Ishikawa (cell line): Measurements from ENCODE around the gene SYNDIG1.

ENCODE experiments used
- CEBPB ChIP-seq: IDR thresholded peaks from 2 replicates; pipeline ENCODE4 v1.6.1; 2012
- CREB1 ChIP-seq: IDR thresholded peaks from 2 replicates; pipeline ENCODE4 v1.6.1; 2012; ENCODE audit warnings: low read depth
- EGR1 ChIP-seq: IDR thresholded peaks from 2 replicates; pipeline ENCODE4 v1.6.1; 2012
- EP300 ChIP-seq: IDR thresholded peaks from 2 replicates; pipeline ENCODE4 v1.6.1; 2012; ENCODE audit warnings: borderline replicate concordance
- FOXM1 ChIP-seq: IDR thresholded peaks from 2 replicates; pipeline ENCODE4 v1.6.1; 2012; ENCODE audit warnings: low read depth, borderline replicate concordance
- NFIC ChIP-seq: IDR thresholded peaks from 2 replicates; pipeline ENCODE4 v1.6.1; 2012
- RAD21 ChIP-seq: IDR thresholded peaks from 2 replicates; pipeline ENCODE4 v1.6.1; 2012; ENCODE audit warnings: low read depth
- TAF1 ChIP-seq: IDR thresholded peaks from 2 replicates; pipeline ENCODE4 v1.6.1; 2012; ENCODE audit warnings: low read depth, mild to moderate bottlenecking
- TCF12 ChIP-seq: IDR thresholded peaks from 2 replicates; pipeline ENCODE4 v1.6.1; 2012; ENCODE audit warnings: low read depth
- TEAD4 ChIP-seq: IDR thresholded peaks from 2 replicates; pipeline ENCODE4 v1.6.1; 2012
- YY1 ChIP-seq: IDR thresholded peaks from 2 replicates; pipeline ENCODE4 v1.6.1; 2012; ENCODE audit warnings: low read depth
- ZBTB7A ChIP-seq: IDR thresholded peaks from 2 replicates; pipeline ENCODE4 v1.6.1; 2012; ENCODE audit warnings: low read depth
- TF ChIP-seq, protein P1 (sequence below): IDR thresholded peaks from 2 replicates; pipeline ENCODE4 v1.6.1; 2012
- TF ChIP-seq, protein P2 (sequence below): IDR thresholded peaks from 2 replicates; pipeline ENCODE4 v1.6.1; 2012
- TF ChIP-seq, protein P3 (sequence below): IDR thresholded peaks from 2 replicates; pipeline ENCODE4 v1.6.1; 2012; ENCODE audit warnings: low read depth, mild to moderate bottlenecking

SYNDIG1 gene

DNA sequence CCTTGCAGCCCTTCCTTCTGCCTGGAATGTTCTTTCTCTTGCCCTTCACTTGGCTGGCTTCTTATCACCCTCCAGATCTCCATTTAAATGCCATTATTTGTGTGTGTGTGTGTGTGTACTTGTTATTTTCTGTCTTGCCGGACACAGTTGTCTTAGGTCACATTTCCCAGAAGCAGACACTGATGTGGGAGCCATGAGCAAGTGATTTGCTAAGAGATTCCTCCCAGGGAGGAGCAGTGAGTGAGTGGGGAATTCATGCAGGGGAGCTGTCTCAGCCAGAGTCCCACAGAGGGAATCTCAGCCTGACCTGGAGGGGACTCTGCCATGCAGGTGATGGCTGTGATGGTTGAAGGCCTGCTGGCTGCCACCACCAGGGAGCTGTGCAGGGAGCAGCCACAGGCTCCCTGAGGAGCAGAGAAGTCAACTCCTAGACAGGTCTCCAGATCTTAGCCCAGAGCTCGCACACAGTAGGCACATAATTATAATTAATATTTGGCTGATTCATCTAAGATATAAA is 96.5 kb downstream of the SYNDIG1 start:
- TF ChIP-seq CREB1 (no peak), YY1 (no peak), TCF12 (no peak), FOXM1 (no peak), ZBTB7A (no peak), NFIC (no peak), RAD21 (no peak), EGR1 (no peak), EP300 (no peak), TAF1 (no peak)
- TF ChIP-seq, protein P1, sequence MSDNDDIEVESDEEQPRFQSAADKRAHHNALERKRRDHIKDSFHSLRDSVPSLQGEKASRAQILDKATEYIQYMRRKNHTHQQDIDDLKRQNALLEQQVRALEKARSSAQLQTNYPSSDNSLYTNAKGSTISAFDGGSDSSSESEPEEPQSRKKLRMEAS = no peak
- TF ChIP-seq, protein P2, sequence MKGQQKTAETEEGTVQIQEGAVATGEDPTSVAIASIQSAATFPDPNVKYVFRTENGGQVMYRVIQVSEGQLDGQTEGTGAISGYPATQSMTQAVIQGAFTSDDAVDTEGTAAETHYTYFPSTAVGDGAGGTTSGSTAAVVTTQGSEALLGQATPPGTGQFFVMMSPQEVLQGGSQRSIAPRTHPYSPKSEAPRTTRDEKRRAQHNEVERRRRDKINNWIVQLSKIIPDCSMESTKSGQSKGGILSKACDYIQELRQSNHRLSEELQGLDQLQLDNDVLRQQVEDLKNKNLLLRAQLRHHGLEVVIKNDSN = no peak

DNA sequence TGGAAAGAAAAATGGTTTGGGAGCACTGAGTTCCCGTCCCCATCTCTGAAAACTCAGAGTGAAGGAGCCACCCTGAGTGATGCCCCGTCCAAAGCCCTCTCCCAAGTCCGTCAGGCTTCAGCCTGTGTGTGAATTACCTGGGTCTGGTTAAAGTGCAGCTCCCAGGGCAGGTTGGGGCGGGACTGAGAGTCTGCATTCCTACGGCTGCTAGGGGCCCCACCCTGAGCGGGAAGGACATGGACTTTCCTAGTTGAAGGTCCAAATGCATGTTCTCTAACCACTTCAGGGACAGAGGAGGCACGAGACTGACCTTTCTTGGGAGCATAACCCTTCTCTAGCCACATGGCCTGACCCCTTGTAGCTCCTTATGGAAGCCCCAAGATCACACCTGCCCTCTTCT is 97.2 kb downstream of the SYNDIG1 start:
- TF ChIP-seq EGR1 (no peak), RAD21 (no peak), EP300 (no peak), CREB1 (no peak), TEAD4 (no peak), TAF1 (no peak)
- TF ChIP-seq, protein P3, sequence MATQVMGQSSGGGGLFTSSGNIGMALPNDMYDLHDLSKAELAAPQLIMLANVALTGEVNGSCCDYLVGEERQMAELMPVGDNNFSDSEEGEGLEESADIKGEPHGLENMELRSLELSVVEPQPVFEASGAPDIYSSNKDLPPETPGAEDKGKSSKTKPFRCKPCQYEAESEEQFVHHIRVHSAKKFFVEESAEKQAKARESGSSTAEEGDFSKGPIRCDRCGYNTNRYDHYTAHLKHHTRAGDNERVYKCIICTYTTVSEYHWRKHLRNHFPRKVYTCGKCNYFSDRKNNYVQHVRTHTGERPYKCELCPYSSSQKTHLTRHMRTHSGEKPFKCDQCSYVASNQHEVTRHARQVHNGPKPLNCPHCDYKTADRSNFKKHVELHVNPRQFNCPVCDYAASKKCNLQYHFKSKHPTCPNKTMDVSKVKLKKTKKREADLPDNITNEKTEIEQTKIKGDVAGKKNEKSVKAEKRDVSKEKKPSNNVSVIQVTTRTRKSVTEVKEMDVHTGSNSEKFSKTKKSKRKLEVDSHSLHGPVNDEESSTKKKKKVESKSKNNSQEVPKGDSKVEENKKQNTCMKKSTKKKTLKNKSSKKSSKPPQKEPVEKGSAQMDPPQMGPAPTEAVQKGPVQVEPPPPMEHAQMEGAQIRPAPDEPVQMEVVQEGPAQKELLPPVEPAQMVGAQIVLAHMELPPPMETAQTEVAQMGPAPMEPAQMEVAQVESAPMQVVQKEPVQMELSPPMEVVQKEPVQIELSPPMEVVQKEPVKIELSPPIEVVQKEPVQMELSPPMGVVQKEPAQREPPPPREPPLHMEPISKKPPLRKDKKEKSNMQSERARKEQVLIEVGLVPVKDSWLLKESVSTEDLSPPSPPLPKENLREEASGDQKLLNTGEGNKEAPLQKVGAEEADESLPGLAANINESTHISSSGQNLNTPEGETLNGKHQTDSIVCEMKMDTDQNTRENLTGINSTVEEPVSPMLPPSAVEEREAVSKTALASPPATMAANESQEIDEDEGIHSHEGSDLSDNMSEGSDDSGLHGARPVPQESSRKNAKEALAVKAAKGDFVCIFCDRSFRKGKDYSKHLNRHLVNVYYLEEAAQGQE = no peak
- TF ChIP-seq, protein P1 = no peak

DNA sequence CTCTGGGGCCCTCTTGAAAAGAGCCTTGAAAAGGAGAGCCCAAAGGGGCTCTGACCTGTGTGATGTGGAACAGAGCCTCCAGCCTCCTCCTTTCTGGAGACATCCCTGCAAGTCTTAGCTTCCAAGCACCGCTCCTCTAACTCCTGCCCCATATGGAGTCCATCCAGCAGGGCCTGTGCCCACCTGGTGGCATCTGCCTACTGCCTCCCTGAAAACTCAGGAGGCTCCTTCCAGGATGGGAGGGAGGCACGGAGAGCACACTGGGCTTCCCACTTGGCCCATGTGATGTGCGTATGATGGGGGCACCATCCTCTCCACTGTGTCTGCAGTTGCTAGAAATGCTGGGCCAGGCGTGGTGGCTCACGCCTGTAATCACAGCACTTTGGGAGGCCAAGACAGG is 98.1 kb downstream of the SYNDIG1 start:
- TF ChIP-seq TCF12 (no peak), YY1 (no peak), ZBTB7A (no peak), FOXM1 (no peak), CEBPB (no peak), EP300 (no peak), EGR1 (no peak), NFIC (no peak), TEAD4 (no peak), TAF1 (no peak), RAD21 (no peak), CREB1 (no peak)
- TF ChIP-seq, protein P3 = no peak
- TF ChIP-seq, protein P1 = no peak
- TF ChIP-seq, protein P2 = no peak

DNA sequence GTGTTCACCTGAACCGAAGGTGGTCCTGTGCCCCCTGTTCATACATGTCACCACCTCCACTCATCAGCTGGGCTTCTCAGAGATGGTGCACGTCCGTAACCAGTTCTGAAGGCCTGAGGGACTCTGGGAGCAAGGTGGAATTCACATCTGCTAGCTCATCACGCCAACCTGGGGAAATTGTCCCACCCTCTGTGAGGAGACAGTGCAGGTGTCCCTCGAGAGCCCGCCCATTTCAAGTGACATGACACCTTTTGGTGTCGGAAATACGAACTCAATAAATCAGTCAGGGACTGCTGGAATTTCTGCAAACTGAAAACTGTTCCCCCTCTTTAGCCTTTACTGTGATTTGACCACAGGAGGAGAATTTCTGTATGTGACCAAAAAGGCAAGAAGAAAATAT is 99.4 kb downstream of the SYNDIG1 start:
- TF ChIP-seq, protein P1 = no peak
- TF ChIP-seq NFIC (no peak), RAD21 (no peak), TEAD4 (no peak), TCF12 (no peak), EP300 (no peak), ZBTB7A (no peak), FOXM1 (no peak), YY1 (no peak), TAF1 (no peak), CEBPB (no peak), EGR1 (no peak), CREB1 (no peak)
- TF ChIP-seq, protein P2 = no peak
- TF ChIP-seq, protein P3 = no peak
